ENCODE results near the gene PRXL2B.
"Not testable (repeated sequence)": the region's sequence is repeated elsewhere in the genome, so short reads cannot be mapped to it uniquely, and the experiment has no call there.

Gene PRXL2B

GRCh38 chr1:2623571-2624337 is 37.2 kb downstream of the PRXL2B start:
- DNase-seq: no peak

GRCh38 chr1:2624735-2625300 is 38.2 kb downstream of the PRXL2B start:
- DNase-seq: no peak

- DNase-seq: no peak
Observed at GRCh38 chr1:2625311-2625710, 38.7 kb downstream of the PRXL2B start.

GRCh38 chr1:2625748-2626147 is 39.2 kb downstream of the PRXL2B start:
- not testable (repeated sequence) for DNase-seq

- DNase-seq: no peak
Observed at GRCh38 chr1:2627746-2628145, 41.2 kb downstream of the PRXL2B start.

GRCh38 chr1:2628191-2628932 is 41.8 kb downstream of the PRXL2B start:
- no peak for DNase-seq

- DNase-seq: no peak
Observed at GRCh38 chr1:2628933-2629626, 42.5 kb downstream of the PRXL2B start.

GRCh38 chr1:2629627-2630497 is 43.3 kb downstream of the PRXL2B start:
- no peak for DNase-seq

- DNase-seq: no peak
Observed at GRCh38 chr1:2630498-2631135, 44.0 kb downstream of the PRXL2B start.

GRCh38 chr1:2631136-2632050 is 44.8 kb downstream of the PRXL2B start:
- DNase-seq: no peak

GRCh38 chr1:2632051-2632430 is 45.5 kb downstream of the PRXL2B start:
- no peak for DNase-seq

- DNase-seq: no peak
Observed at GRCh38 chr1:2632561-2633361, 46.2 kb downstream of the PRXL2B start, which contains the start of gene MMEL1. MMEL1 (minus strand) TSS chr1:2633016; CDS start chr1:2629484, 3,532 bp downstream.

- DNase-seq: no peak
Observed at GRCh38 chr1:2633366-2633935, 46.9 kb downstream of the PRXL2B start.

GRCh38 chr1:2633936-2634491 is 47.4 kb downstream of the PRXL2B start:
- no peak for DNase-seq

- no peak for DNase-seq
Observed at GRCh38 chr1:2635361-2636010, 48.9 kb downstream of the PRXL2B start.

- no peak for DNase-seq
Observed at GRCh38 chr1:2636733-2637132, 50.2 kb downstream of the PRXL2B start.

- no peak for DNase-seq
Observed at GRCh38 chr1:2637442-2638145, 51.0 kb downstream of the PRXL2B start.

Data from activated gamma-delta T cell (primary cell).